GM12878 (cell line): Measurements from ENCODE around the gene C12orf60.
"Not testable (repeated sequence)": the region's sequence is repeated elsewhere in the genome, so short reads cannot be mapped to it uniquely, and the experiment has no call there.

Experiments
- ATF2 ChIP-seq: IDR thresholded peaks from 2 replicates; pipeline ENCODE4 v1.6.1; 2012; ENCODE audit warnings: low read length, inconsistent platforms
- CTCF ChIP-seq, 3 experiments: IDR thresholded peaks in 2 of 3; conservative IDR thresholded peaks in 1 of 3; 2 replicates each; pipeline ENCODE4 v1.5.1; 2011; ENCODE audit warnings: low read depth in 3 of 3, low read length in 3 of 3, mild to moderate bottlenecking in 3 of 3, control low read depth in 2 of 3, moderate library complexity in 2 of 3, inconsistent platforms in 1 of 3, mixed read lengths in 1 of 3; ENCODE audit not compliant: control insufficient read depth in 2 of 3, insufficient read depth in 1 of 3; ENCODE audit errors: extremely low read depth in 1 of 3
- MLLT1 ChIP-seq: fragments of 450-650 bp; IDR thresholded peaks from 2 replicates; pipeline ENCODE4 v1.6.1; 2016; ENCODE audit warnings: mild to moderate bottlenecking
- POLR2A ChIP-seq: IDR thresholded peaks from 2 replicates; pipeline ENCODE4 v1.6.1; 2011; ENCODE audit warnings: low read depth, mild to moderate bottlenecking, low read length
- SIN3A ChIP-seq: IDR thresholded peaks from 2 replicates; pipeline ENCODE4 v1.6.1; 2012; ENCODE audit warnings: low read depth, low read length, improper control_type of control experiment
- SREBF2 ChIP-seq: IDR thresholded peaks from 2 replicates; pipeline ENCODE4 v1.6.1; 2012; ENCODE audit warnings: mild to moderate bottlenecking, low read length
- TBL1XR1 ChIP-seq: IDR thresholded peaks from 2 replicates; pipeline ENCODE4 v1.6.1; 2012; ENCODE audit warnings: low read depth, low read length, improper control_type of control experiment
- YY1 ChIP-seq: IDR thresholded peaks from 2 replicates; pipeline ENCODE4 v1.6.1; 2011; ENCODE audit warnings: low read depth, mild to moderate bottlenecking, low read length
- ZNF207 ChIP-seq: fragments of 450-650 bp; IDR thresholded peaks from 2 replicates; pipeline ENCODE4 v1.6.1; 2014; ENCODE audit warnings: antibody characterized with exemption, mild to moderate bottlenecking, borderline replicate concordance
- ZSCAN29 ChIP-seq: fragments of 450-650 bp; IDR thresholded peaks from 2 replicates; pipeline ENCODE4 v1.6.1; 2017; ENCODE audit warnings: mild to moderate bottlenecking, moderate library complexity

GRCh38 chr12:14766020-14766419 lies 37.5 kb upstream of the C12orf60 start:
- TF ChIP-seq TBL1XR1; POLR2A; MLLT1; CTCF (IDR thresholded peaks at IDR 0.05 in 2 of 3, conservative IDR thresholded peaks at IDR 0.05 in 1 of 3; ENCODE audit: control insufficient read depth in 2 of 3, extremely low read depth in 1 of 3, insufficient read depth in 1 of 3, low read depth in 3 of 3, low read length in 3 of 3); ZSCAN29; ATF2; SREBF2; ZNF207; YY1; SIN3A: not testable (repeated sequence)
